Spinal cord (tissue), 10 donors: ENCODE results near the gene BBS9. TPM values are rescaled to one million over a fixed set of nuclear protein-coding genes. Genes with fewer than 3 reads are reported as not detected.
"Not testable (repeated sequence)": the region's sequence is repeated elsewhere in the genome, so short reads cannot be mapped to it uniquely, and the experiment has no call there.

ENCODE experiments used
- DNase-seq, 6 donors: peaks; one replicate each; pipeline versions ENCODE4 v3.0.0 to v3.0.0-alpha.2; 2013 to 2015; ENCODE audit warnings: low spot score in 6 of 6, low read depth in 4 of 6
- H3K27ac ChIP-seq: one replicate; pipeline ENCODE4 v1.5.1; 2013; ENCODE audit warnings: low read depth, low read length, control low read depth
- H3K27me3 ChIP-seq: one replicate; pipeline ENCODE4 v1.6.1; 2013; ENCODE audit warnings: low read length; ENCODE audit not compliant: control insufficient read depth, insufficient read depth
- H3K36me3 ChIP-seq: one replicate; pipeline ENCODE4 v1.6.1; 2013; ENCODE audit warnings: low read length; ENCODE audit not compliant: control insufficient read depth, insufficient read depth
- H3K4me1 ChIP-seq: one replicate; pipeline ENCODE4 v1.6.1; 2013; ENCODE audit warnings: low read length; ENCODE audit not compliant: control insufficient read depth, insufficient read depth
- H3K4me3 ChIP-seq: one replicate; pipeline ENCODE4 v1.5.1; 2013; ENCODE audit warnings: low read depth, low read length, control low read depth
- H3K9me3 ChIP-seq: one replicate; pipeline ENCODE4 v1.6.1; 2013; ENCODE audit warnings: low read length; ENCODE audit not compliant: control insufficient read depth, insufficient read depth
- WGBS: methylation state at CpG from one replicate; pipeline ENCODE4 v1.1.5; 2013; ENCODE audit warnings: missing lambda C conversion rate; ENCODE audit not compliant: insufficient coverage; 5-methylcytosine and 5-hydroxymethylcytosine counted together
- polyA plus RNA-seq, 2 donors: library from polyadenylated mRNA; unstranded; fragments of 120-200 nt; gene quantifications; one replicate each; pipeline ENCODE4 v1.2.1, GENCODE V29; 2013; ENCODE audit not compliant: insufficient read length in 2 of 2
- total RNA-seq, 2 donors: library from RNA; depleted of rRNA in 1 of 2; stranded (reverse); fragments of 120-200 nt in 1 of 2; fragments of >200 nt in 1 of 2; gene quantifications; one replicate each; pipeline versions ENCODE4 v1.2.3 to v1.2.4, GENCODE V29; 2013 to 2014
- donor health status: healthy.

The BBS9 gene
- total and polyA plus RNA-seq, 4 donors = 19.3 to 67.8 (median 28.9) TPM

- H3K9me3 ChIP-seq = peaks cover 4% of the 10 kb centered on the region
- no CpG with 5 or more reads among the region's 1 CpG for WGBS
Measured at GRCh38 chr7:33286501-33286900, 157.1 kb downstream of the BBS9 start.

DNA sequence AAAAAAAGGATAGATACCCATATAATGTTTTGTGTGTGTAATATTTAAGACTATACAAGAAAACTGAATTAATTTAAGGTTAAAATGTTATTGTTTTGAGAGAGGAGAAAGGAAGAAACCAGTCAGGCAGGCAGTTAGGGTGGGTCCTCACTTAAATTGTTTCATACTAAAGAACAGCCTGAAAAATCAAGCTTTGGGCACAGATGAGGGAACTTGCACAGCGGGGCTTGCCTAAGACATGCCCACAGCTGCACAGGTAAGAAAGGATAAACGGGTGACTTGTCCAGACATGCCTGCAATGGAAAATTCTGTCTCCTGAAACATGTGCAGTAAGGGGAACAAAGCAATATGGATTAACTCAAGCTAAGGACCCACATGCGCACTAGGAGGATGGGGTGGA is 158.4 kb downstream of the BBS9 start:
- Histone ChIP-seq H3K36me3 (no peaks in the 10 kb centered on the region), H3K4me3 (no peak overlapping the region), H3K27me3 (no peaks in the 10 kb centered on the region), H3K4me1 (no peaks in the 10 kb centered on the region), H3K9me3 (peaks cover 4% of the 10 kb centered on the region), H3K27ac (no peak overlapping the region)
- no peak for DNase-seq
- WGBS = 100% methylated on average over 2 of the region's 3 CpGs

More at GRCh38 chr7:33286501-33286900, 157.1 kb downstream of the BBS9 start:
- Histone ChIP-seq H3K36me3 (no peaks in the 10 kb centered on the region), H3K27ac (no peak overlapping the region), H3K4me3 (no peak overlapping the region), H3K27me3 (no peaks in the 10 kb centered on the region), H3K4me1 (no peaks in the 10 kb centered on the region)
- no peak for DNase-seq

DNA sequence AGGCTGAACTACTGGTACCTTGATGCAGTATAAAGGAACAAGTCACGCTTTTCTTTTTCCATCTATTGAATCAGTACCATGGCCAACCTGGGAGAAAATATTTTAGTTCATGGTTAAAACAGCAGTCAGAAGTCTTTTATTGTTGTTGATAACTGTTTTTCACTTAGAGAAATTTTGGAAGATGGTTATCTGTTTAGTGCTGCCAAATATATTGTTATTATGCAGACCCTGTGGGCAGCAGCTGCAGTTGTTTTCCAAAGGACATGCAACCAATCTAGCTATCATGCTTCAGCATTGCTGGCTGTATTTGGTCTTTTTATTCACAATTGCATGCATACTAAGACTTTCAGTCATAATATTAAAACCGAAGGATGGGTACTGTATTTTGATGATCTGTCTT is 169.5 kb downstream of the BBS9 start:
- Histone ChIP-seq H3K9me3 (peaks cover 7% of the 10 kb centered on the region), H3K4me3 (no peak overlapping the region), H3K27me3 (no peaks in the 10 kb centered on the region), H3K27ac (no peak overlapping the region), H3K36me3 (peaks cover 3% of the 10 kb centered on the region), H3K4me1 (no peaks in the 10 kb centered on the region)
- WGBS = no CpG with 5 or more reads among the region's 2 CpGs
- peak in 2 of 6 donors; percentile 1 to 12 for DNase-seq

DNA sequence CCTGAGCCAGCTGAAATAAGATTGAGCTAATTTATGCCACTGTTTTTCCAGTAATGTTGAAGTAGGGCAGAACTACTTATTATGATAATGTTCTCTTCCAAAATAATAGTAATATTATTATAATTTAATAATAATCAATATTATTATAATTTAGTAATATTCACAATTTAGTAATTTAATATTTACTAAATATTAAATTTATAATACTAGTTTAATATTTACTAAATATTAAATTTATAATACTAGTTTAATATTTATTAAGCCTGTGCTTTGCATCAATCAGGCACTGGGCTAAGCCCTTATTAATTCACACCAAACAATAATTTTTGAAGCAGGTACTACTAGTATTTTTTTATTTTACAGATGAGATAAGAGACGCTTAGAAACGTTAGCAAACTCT is 170.1 kb downstream of the BBS9 start:
- WGBS = no CpG with 5 or more reads among the region's 2 CpGs
- H3K9me3 ChIP-seq = peaks cover 7% of the 10 kb centered on the region
- H3K27me3 ChIP-seq = no peaks in the 10 kb centered on the region
- no peak for DNase-seq
- no peak overlapping the region for H3K27ac ChIP-seq
- H3K36me3 ChIP-seq = peaks cover 9% of the 10 kb centered on the region
- no peaks in the 10 kb centered on the region for H3K4me1 ChIP-seq
- H3K4me3 ChIP-seq = no peak overlapping the region

DNA sequence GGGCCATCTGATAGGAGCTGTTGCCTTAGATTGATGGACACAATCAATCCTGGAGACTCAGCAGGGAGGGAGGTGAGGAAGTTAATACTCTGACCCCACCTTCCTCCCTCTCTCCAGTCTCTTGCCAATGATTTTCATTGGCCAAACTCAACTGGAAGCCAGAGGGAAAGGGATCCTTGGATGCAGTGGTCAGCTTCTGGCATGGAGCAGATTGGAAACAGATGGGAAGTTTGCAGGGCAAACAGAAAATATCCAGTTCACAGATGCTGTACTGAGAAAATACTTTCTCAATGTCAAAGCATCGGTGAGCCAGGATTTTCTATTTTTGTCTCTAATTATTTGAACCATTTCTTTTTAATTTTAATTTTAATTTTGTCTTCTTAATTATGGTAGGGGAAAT is 170.8 kb downstream of the BBS9 start:
- Histone ChIP-seq H3K9me3 (peaks cover 7% of the 10 kb centered on the region), H3K27ac (no peak overlapping the region), H3K4me3 (no peak overlapping the region), H3K27me3 (no peaks in the 10 kb centered on the region), H3K4me1 (no peaks in the 10 kb centered on the region), H3K36me3 (peaks cover 9% of the 10 kb centered on the region)
- no CpG with 5 or more reads among the region's 1 CpG for WGBS
- no peak for DNase-seq

GRCh38 chr7:33300742-33301141 is 171.4 kb downstream of the BBS9 start:
- peaks cover 9% of the 10 kb centered on the region for H3K36me3 ChIP-seq
- no peak overlapping the region for H3K27ac ChIP-seq
- H3K4me3 ChIP-seq = no peak overlapping the region
- H3K9me3 ChIP-seq = peaks cover 7% of the 10 kb centered on the region
- no peaks in the 10 kb centered on the region for H3K27me3 ChIP-seq
- H3K4me1 ChIP-seq = no peaks in the 10 kb centered on the region
- no peak for DNase-seq

GRCh38 chr7:33303978-33304557 is 174.7 kb downstream of the BBS9 start:
- not testable (repeated sequence) for H3K36me3 ChIP-seq, H3K4me3 ChIP-seq, H3K9me3 ChIP-seq, DNase-seq, H3K27ac ChIP-seq, H3K27me3 ChIP-seq, H3K4me1 ChIP-seq
- 97% methylated on average over 33 of the region's 33 CpGs for WGBS

DNA sequence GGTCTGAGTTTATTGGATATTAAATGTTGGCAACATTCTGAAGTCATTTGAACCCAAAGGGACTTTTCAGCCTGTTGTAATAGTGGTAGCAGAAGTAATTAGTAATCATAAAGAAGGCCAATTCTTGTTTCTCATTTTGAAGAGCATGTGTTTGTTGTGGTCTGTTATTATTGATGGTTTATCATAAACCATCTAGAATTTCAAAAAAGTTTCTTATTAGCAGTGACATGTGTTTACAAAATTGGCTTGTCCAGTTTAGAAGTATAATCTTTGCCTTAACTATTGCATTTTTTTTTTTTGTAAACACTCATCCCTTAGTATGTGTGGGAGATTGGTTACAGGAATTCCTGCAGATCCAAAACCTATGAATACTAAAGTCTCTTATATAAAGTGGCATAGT is 177.8 kb downstream of the BBS9 start:
- Histone ChIP-seq H3K36me3 (peaks cover 9% of the 10 kb centered on the region), H3K27ac (no peak overlapping the region), H3K4me3 (no peak overlapping the region), H3K4me1 (no peaks in the 10 kb centered on the region), H3K9me3 (no peaks in the 10 kb centered on the region), H3K27me3 (no peaks in the 10 kb centered on the region)
- DNase-seq = no peak

DNA sequence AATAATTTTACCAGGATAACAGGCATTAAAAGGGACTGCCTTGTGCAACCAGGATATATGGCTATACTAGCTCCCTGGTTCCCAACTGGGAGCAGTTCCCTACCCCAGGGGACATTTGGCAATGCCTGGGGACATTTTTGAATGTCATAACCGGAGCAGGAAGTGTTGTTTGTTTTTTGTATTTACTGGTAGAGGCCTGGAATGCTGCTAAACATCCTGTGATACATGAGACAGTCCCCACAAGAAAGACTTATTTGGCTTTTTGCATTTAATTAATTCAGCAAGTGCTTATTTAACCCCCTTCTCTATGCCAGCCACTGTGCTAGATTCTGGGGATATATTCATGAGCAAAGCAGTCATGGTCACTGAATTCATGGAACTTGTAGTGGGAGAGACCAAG is 181.2 kb downstream of the BBS9 start:
- H3K27ac ChIP-seq = no peak overlapping the region
- no peaks in the 10 kb centered on the region for H3K36me3 ChIP-seq
- no CpG with 5 or more reads among the region's 1 CpG for WGBS
- no peak for DNase-seq
- no peak overlapping the region for H3K4me3 ChIP-seq
- no peaks in the 10 kb centered on the region for H3K9me3 ChIP-seq
- no peaks in the 10 kb centered on the region for H3K4me1 ChIP-seq
- no peaks in the 10 kb centered on the region for H3K27me3 ChIP-seq

DNA sequence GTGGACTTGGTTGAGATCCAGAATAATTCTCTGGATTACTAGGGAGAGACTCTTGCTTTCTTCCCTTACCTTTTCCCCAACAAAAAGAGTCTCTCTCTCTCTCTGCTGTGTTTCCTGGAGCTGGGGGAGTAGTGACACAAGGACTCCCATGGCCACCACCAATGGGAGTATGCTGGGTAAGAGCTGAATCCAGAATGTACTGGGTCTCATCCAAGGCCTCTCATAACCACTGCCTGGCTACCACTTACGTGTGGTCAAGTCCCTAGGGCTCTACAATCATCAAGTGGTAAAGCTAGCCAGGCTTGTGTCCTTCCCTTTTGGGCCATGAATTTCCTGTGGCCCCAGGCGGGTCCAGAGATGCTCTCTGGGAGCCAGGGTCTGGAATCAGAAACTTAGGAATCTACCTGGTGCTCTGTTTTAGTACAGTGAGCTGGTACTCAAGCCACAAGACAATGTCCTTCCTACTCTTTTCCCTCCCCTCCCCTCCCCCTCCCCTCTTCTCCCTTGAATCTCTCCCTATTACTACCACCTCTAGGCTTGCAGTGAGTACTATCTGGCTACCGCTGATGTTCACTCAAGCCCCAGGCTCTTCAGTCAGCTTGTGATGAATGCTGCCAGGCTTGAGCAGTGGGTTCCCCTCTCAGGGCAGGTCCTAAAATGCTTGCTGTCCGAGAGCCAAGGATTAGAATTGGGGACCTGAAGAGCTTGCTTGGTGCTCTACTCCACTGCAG is 196.6 kb downstream of the BBS9 start:
- no peaks in the 10 kb centered on the region for H3K36me3 ChIP-seq
- no peak overlapping the region for H3K27ac ChIP-seq
- no peak for DNase-seq
- no peaks in the 10 kb centered on the region for H3K27me3 ChIP-seq
- H3K4me1 ChIP-seq = no peaks in the 10 kb centered on the region
- no peak overlapping the region for H3K4me3 ChIP-seq
- peaks cover 1% of the 10 kb centered on the region for H3K9me3 ChIP-seq
- 97% methylated on average over 4 of the region's 4 CpGs for WGBS
